ENCODE data around the gene GNG4.
"Not testable (repeated sequence)": the region's sequence is repeated elsewhere in the genome, so short reads cannot be mapped to it uniquely, and the experiment has no call there.

GNG4 gene

GRCh38 chr1:235625831-235626230, 23.8 kb downstream of the GNG4 start:
- no peak for DNase-seq (ENCODE audit: low read depth in 2 of 2)

GRCh38 chr1:235625340-235625739, 24.2 kb downstream of the GNG4 start:
- DNase-seq (ENCODE audit: low read depth in 2 of 2) = no peak

- DNase-seq (ENCODE audit: low read depth in 2 of 2) = no peak
These were observed 24.8 kb downstream of the GNG4 start for GRCh38 chr1:235624721-235625333.

- no peak for DNase-seq (ENCODE audit: low read depth in 2 of 2)
These were observed 26.4 kb downstream of the GNG4 start for GRCh38 chr1:235622936-235623779.

GRCh38 chr1:235619149-235619548, 30.4 kb downstream of the GNG4 start:
- DNase-seq (ENCODE audit: low read depth in 2 of 2) = not testable (repeated sequence)

GRCh38 chr1:235617808-235618207, 31.8 kb downstream of the GNG4 start:
- no peak for DNase-seq (ENCODE audit: low read depth in 2 of 2)

- DNase-seq (ENCODE audit: low read depth in 2 of 2) = no peak
These were observed 32.4 kb downstream of the GNG4 start for GRCh38 chr1:235617140-235617539.

GRCh38 chr1:235614442-235614954, 35.1 kb downstream of the GNG4 start:
- DNase-seq (ENCODE audit: low read depth in 2 of 2) = no peak

- DNase-seq (ENCODE audit: low read depth in 2 of 2) = no peak
These were observed 36.0 kb downstream of the GNG4 start for GRCh38 chr1:235613602-235614001.

GRCh38 chr1:235612761-235613160, 36.8 kb downstream of the GNG4 start:
- DNase-seq (ENCODE audit: low read depth in 2 of 2) = no peak

GRCh38 chr1:235610157-235610556, 39.4 kb downstream of the GNG4 start:
- no peak for DNase-seq (ENCODE audit: low read depth in 2 of 2)

- DNase-seq (ENCODE audit: low read depth in 2 of 2) = no peak
These were observed 41.3 kb downstream of the GNG4 start for GRCh38 chr1:235608278-235608677.

GRCh38 chr1:235607284-235607683, 42.3 kb downstream of the GNG4 start:
- DNase-seq (ENCODE audit: low read depth in 2 of 2) = no peak

- DNase-seq (ENCODE audit: low read depth in 2 of 2) = no peak
These were observed 48.5 kb downstream of the GNG4 start for GRCh38 chr1:235601104-235601503.

- no peak for DNase-seq (ENCODE audit: low read depth in 2 of 2)
These were observed 50.0 kb downstream of the GNG4 start for GRCh38 chr1:235599536-235599935.

GRCh38 chr1:235597867-235598553, 51.6 kb downstream of the GNG4 start:
- no peak for DNase-seq (ENCODE audit: low read depth in 2 of 2)

GRCh38 chr1:235595079-235595478, 54.5 kb downstream of the GNG4 start:
- DNase-seq (ENCODE audit: low read depth in 2 of 2) = no peak

- DNase-seq (ENCODE audit: low read depth in 2 of 2) = not testable (repeated sequence)
These were observed 55.2 kb downstream of the GNG4 start for GRCh38 chr1:235594281-235594895.

GRCh38 chr1:235588916-235589515, 60.6 kb downstream of the GNG4 start:
- DNase-seq (ENCODE audit: low read depth in 2 of 2) = no peak

- no peak for DNase-seq (ENCODE audit: low read depth in 2 of 2)
These were observed 61.4 kb downstream of the GNG4 start for GRCh38 chr1:235588156-235588555.

- no peak for DNase-seq (ENCODE audit: low read depth in 2 of 2)
These were observed 62.6 kb downstream of the GNG4 start for GRCh38 chr1:235586992-235587391.

GRCh38 chr1:235586413-235586812, 63.2 kb downstream of the GNG4 start:
- DNase-seq (ENCODE audit: low read depth in 2 of 2) = no peak

Measured in activated CD8-positive, alpha-beta memory T cell treated with anti-CD3 and anti-CD28 coated beads for 4 hours (primary cell).